ENCODE data around the gene SNAI3.

DNA sequence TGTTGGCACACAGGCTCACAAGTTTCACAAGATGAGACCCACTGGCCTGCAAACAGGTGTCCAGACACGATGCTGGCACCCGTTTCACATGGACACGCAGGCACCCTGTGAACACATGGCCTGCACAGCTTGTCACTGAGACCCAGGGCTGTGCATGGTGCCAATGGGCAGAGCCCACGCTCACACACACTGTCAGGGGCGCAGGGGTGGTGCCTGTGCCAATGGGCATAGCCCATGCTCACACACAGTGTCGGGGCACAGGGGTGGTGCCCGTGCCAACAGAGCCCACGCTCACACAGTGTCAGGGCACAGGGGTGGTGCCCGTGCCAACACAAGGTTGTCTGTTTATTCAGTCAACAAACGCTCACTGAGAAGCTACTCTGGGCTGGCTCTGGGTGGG lies 49.3 kb upstream of the SNAI3 start:
- TF ChIP-seq ZNF311 (tag by site-specific recombination; IDR thresholded peaks at IDR 0.05; ENCODE audit: borderline replicate concordance) (no peak), PRDM1 (tag by site-specific recombination; IDR thresholded peaks at IDR 0.05) (no peak), ZNF335 (tag by site-specific recombination; conservative IDR thresholded peaks at IDR 0.05) (no peak), ZNF10 (tag by site-specific recombination; IDR thresholded peaks at IDR 0.05) (no peak), ZNF416 (tag by site-specific recombination; IDR thresholded peaks at IDR 0.05) (no peak), ZBTB20 (tag by site-specific recombination; IDR thresholded peaks at IDR 0.05) (no peak), OVOL3 (tag by site-specific recombination; IDR thresholded peaks at IDR 0.05) (no peak)
- TF ChIP-seq, protein P1, sequence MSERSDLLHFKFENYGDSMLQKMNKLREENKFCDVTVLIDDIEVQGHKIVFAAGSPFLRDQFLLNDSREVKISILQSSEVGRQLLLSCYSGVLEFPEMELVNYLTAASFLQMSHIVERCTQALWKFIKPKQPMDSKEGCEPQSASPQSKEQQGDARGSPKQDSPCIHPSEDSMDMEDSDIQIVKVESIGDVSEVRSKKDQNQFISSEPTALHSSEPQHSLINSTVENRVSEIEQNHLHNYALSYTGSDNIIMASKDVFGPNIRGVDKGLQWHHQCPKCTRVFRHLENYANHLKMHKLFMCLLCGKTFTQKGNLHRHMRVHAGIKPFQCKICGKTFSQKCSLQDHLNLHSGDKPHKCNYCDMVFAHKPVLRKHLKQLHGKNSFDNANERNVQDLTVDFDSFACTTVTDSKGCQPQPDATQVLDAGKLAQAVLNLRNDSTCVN (tag by site-specific recombination; optimal IDR thresholded peaks at IDR 0.05): no peak
- TF ChIP-seq, protein P2, sequence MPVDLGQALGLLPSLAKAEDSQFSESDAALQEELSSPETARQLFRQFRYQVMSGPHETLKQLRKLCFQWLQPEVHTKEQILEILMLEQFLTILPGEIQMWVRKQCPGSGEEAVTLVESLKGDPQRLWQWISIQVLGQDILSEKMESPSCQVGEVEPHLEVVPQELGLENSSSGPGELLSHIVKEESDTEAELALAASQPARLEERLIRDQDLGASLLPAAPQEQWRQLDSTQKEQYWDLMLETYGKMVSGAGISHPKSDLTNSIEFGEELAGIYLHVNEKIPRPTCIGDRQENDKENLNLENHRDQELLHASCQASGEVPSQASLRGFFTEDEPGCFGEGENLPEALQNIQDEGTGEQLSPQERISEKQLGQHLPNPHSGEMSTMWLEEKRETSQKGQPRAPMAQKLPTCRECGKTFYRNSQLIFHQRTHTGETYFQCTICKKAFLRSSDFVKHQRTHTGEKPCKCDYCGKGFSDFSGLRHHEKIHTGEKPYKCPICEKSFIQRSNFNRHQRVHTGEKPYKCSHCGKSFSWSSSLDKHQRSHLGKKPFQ (tag by site-specific recombination; IDR thresholded peaks at IDR 0.05): no peak
- TF ChIP-seq, protein P3, sequence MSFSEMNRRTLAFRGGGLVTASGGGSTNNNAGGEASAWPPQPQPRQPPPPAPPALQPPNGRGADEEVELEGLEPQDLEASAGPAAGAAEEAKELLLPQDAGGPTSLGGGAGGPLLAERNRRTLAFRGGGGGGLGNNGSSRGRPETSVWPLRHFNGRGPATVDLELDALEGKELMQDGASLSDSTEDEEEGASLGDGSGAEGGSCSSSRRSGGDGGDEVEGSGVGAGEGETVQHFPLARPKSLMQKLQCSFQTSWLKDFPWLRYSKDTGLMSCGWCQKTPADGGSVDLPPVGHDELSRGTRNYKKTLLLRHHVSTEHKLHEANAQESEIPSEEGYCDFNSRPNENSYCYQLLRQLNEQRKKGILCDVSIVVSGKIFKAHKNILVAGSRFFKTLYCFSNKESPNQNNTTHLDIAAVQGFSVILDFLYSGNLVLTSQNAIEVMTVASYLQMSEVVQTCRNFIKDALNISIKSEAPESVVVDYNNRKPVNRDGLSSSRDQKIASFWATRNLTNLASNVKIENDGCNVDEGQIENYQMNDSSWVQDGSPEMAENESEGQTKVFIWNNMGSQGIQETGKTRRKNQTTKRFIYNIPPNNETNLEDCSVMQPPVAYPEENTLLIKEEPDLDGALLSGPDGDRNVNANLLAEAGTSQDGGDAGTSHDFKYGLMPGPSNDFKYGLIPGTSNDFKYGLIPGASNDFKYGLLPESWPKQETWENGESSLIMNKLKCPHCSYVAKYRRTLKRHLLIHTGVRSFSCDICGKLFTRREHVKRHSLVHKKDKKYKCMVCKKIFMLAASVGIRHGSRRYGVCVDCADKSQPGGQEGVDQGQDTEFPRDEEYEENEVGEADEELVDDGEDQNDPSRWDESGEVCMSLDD (tag by site-specific recombination; IDR thresholded peaks at IDR 0.05): no peak
